BJ (cell line): Measurements from ENCODE around the gene APBA2. TPM values are rescaled to one million over a fixed set of nuclear protein-coding genes. Genes with fewer than 3 reads are reported as not detected.
A peak's percentile ranks its signal among the peaks of the same experiment; 100 is the strongest.
"Not testable (repeated sequence)": the region's sequence is repeated elsewhere in the genome, so short reads cannot be mapped to it uniquely, and the experiment has no call there.

ENCODE experiments used
- CTCF ChIA-PET: fragments of 350-600 bp; formaldehyde crosslinking; extraction: SDS; loops from one replicate; lab custom pipeline; 2021; ENCODE audit warnings: antibody characterized with exemption, inconsistent platforms; lab: Yijun Ruan, JAX
- POLR2A ChIA-PET: fragments of 300-600 bp; sonication (Branson Sonifier 250); formaldehyde crosslinking; extraction: SDS; loops from one replicate; lab custom pipeline; 2021; ENCODE audit warnings: antibody characterized with exemption; lab: Charles Lee
- DNase-seq: peaks from one replicate; pipeline ENCODE4 v3.0.0-alpha.2; 2011; ENCODE audit warnings: low read depth
- H3K27me3 ChIP-seq: 2 replicates; pipeline ENCODE4 v1.6.0; 2011; ENCODE audit warnings: low read length; ENCODE audit not compliant: control insufficient read depth, insufficient read depth
- H3K36me3 ChIP-seq: 2 replicates; pipeline ENCODE4 v1.5.1; 2011; ENCODE audit warnings: low read length; ENCODE audit not compliant: control insufficient read depth, insufficient read depth
- H3K4me3 ChIP-seq: 2 replicates; pipeline ENCODE4 v1.5.1; 2011; ENCODE audit warnings: low read depth, mild to moderate bottlenecking, control low read depth, low read length
- CTCF ChIP-seq: IDR thresholded peaks from 2 replicates; pipeline ENCODE4 v1.5.1; 2011; ENCODE audit warnings: low read depth, mild to moderate bottlenecking, control low read depth, inconsistent platforms, low read length, moderate library complexity; ENCODE audit not compliant: insufficient read depth
- polyA minus RNA-seq: library from RNA; depleted of rRNA, polyadenylated mRNA; stranded (reverse); fragments of >200 nt; gene quantifications from 2 replicates; pipeline ENCODE4 v1.2.3, GENCODE V29; 2011; rRNA and poly(A)+ RNA removed
- polyA plus RNA-seq: library from polyadenylated mRNA; depleted of rRNA; stranded (reverse); fragments of >200 nt; gene quantifications from 2 replicates; pipeline ENCODE4 v1.2.3, GENCODE V29; 2011; rRNA removed

APBA2 gene
- polyA plus RNA-seq (8.5 and 15.1 TPM in 2 replicates), polyA minus RNA-seq (8.3 and 9.4 TPM in 2 replicates)

- no peak for DNase-seq
- peak; percentile 7; the same call in 1 of the 2 replicates for TF ChIP-seq CTCF
- CTCF ChIA-PET: interaction anchor here (0.9 kb wide), 1 partner anchor 90 kb away, joined by 4 read pairs; no protein-coding TSS in a partner anchor
- Histone ChIP-seq H3K4me3 (peak within 1 kb of the TSS; percentile 56), H3K36me3 (no peaks in the 10 kb centered on the region), H3K27me3 (no peaks in the 10 kb centered on the region)
- POLR2A ChIA-PET: no interaction called here
Observed at GRCh38 chr15:28885630-28886430, at the start of gene APBA2. TSS of gene APBA2 (plus strand) at chr15:28885974. CDS start at chr15:29053885, 167,911 bp downstream.

GRCh38 chr15:28840285-28840684, 45.5 kb upstream of the APBA2 start:
- H3K4me3 ChIP-seq, H3K36me3 ChIP-seq, CTCF ChIA-PET, POLR2A ChIA-PET, DNase-seq, H3K27me3 ChIP-seq: not testable (repeated sequence)

DNA sequence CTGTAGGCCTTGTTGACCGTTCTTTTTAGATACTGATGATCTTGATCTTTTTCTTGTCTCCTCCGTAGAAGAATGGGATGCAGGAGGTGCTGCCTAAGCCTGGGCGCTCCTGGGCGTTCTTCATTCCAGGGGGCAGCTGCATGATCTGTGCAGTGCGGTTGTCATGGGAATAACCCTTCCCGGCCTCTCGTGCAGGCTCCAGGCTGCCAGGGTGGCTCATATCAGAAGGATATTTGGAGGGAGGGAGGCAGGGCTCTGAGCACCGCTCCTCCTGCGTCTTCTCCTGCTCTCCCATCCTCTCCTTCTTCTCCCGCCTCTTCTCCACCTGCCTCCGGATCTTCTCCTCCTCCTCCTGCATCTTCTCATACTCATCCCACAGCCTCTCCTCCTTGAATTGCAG, 43.6 kb upstream of the APBA2 start:
- CTCF ChIA-PET, H3K27me3 ChIP-seq, H3K4me3 ChIP-seq, H3K36me3 ChIP-seq, POLR2A ChIA-PET, DNase-seq: not testable (repeated sequence)

DNA sequence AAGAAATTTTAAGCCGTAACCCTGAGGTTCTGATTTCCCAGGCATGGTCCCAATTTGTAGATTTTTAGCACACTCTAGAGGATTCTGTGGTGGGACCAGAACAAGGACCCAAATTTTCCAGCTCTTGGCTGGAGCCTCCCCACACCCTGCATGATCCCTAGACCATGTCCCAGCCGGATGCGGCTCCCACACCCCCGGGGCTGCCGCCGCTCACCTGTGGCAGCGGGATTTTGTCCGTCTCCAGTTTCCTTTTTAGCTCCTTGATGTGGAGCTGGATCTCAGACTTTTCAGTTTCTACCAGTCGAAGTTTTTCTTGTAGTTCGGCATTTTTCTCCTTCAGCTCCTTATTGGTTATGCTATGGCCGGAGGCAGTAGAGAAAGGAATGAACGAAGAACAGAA, 42.3 kb upstream of the APBA2 start:
- CTCF ChIA-PET, POLR2A ChIA-PET: not testable (repeated sequence)

GRCh38 chr15:28844147-28844546, 41.6 kb upstream of the APBA2 start:
- H3K4me3 ChIP-seq, H3K36me3 ChIP-seq, DNase-seq, H3K27me3 ChIP-seq, CTCF ChIA-PET, POLR2A ChIA-PET: not testable (repeated sequence)

More for the DNA sequence above, 42.3 kb upstream of the APBA2 start:
- not testable (repeated sequence) for H3K4me3 ChIP-seq, H3K27me3 ChIP-seq, DNase-seq, H3K36me3 ChIP-seq

DNA sequence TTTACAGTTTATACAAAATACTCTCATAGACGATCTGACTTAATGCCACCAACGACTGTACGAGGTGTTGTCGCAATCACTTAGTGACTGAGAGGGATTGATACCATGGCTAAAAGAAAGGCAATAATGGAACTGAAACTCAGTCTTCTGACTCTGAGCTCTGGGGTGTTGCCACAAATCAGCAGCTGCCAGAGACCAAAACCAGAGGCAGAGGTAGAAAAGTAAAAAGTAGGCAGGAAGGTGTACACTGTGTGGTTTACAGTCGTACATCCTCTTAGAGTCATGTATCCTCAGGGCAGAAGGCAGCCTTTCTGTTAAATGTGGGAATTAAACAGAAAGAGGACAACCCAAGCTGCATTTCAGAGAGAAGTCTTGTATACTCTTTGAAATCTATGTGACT, 38.5 kb upstream of the APBA2 start:
- CTCF ChIA-PET, H3K27me3 ChIP-seq, H3K4me3 ChIP-seq, H3K36me3 ChIP-seq, POLR2A ChIA-PET, DNase-seq: not testable (repeated sequence)

DNA sequence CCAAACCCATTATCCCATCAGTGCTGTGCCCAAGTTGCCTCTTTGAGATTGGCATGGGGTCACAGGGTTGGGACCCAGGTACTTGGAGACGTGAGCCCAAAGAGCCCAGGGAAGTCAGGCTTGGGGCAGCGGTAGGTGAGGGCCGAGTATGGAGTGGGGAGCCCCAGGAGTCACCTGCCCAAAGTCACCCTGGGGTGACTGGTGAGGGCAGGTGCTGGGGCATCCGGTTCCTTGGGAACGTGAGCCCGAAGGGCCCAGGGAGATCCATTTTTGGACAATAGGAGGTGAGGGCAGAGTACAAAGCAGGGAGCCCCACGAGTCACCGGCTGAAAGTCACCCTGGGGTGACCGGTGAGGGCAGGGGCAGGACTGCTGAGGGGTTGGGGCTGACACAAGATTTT, 37.8 kb upstream of the APBA2 start:
- H3K36me3 ChIP-seq, CTCF ChIA-PET, H3K27me3 ChIP-seq, H3K4me3 ChIP-seq, DNase-seq, POLR2A ChIA-PET: not testable (repeated sequence)

DNA sequence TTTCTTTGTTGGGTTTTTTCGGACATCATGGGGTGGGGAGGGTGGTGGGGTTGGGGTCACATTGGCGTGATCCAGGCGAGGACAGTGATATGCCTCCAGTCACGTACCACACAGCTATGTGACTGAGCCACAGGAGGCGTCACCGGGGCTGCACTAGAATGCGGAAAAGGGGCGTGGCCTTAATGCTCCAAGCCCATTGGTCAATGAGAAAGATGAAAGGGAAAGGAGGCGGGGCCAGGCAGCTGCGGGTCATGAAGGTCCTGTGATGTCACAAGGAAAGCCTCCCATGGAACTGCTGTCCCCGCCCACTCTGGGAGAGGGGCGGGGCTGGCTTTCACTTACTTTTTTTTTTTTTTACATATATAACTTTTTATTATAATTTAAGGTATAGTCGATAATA, 37.3 kb upstream of the APBA2 start, which contains the start of gene GOLGA6L7:
TSS of gene GOLGA6L7 (minus strand) at position 124 of the 400 bp plus-strand sequence. CDS start at position 29, 95 bp downstream.
- H3K4me3 ChIP-seq, H3K27me3 ChIP-seq, DNase-seq, CTCF ChIA-PET, POLR2A ChIA-PET, H3K36me3 ChIP-seq: not testable (repeated sequence)

DNA sequence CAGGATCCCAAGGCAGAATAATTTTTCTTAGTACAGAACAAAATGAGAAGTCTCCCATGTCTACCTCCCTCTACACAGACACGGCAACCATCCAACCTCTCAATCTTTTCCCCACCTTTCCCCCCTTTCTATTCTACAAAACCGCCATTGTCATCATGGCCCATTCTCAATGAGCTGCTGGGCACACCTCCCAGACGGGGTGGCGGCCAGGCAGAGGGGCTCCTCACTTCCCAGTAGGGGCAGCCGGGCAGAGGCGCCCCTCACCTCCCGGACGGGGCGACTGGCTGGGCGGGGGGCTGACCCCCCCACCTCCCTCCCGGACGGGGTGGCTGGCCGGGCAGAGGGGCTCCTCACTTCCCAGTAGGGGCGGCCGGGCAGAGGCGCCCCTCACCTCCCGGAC, 36.5 kb upstream of the APBA2 start:
- H3K4me3 ChIP-seq, DNase-seq, H3K36me3 ChIP-seq, CTCF ChIA-PET, H3K27me3 ChIP-seq, POLR2A ChIA-PET: not testable (repeated sequence)

- POLR2A ChIA-PET, H3K27me3 ChIP-seq, CTCF ChIA-PET, H3K36me3 ChIP-seq, H3K4me3 ChIP-seq, DNase-seq: not testable (repeated sequence)
Observed at GRCh38 chr15:28849766-28850165, 36.0 kb upstream of the APBA2 start.

- CTCF ChIA-PET, H3K36me3 ChIP-seq, POLR2A ChIA-PET, DNase-seq, H3K4me3 ChIP-seq, H3K27me3 ChIP-seq: not testable (repeated sequence)
Observed at GRCh38 chr15:28853654-28854053, 32.1 kb upstream of the APBA2 start.

- DNase-seq, H3K36me3 ChIP-seq, CTCF ChIA-PET, POLR2A ChIA-PET, H3K27me3 ChIP-seq, H3K4me3 ChIP-seq: not testable (repeated sequence)
Observed at GRCh38 chr15:28854578-28854977, 31.2 kb upstream of the APBA2 start.
